B cell (primary cell): ENCODE data around the gene SMU1.

Source experiments
- EZH2 ChIP-seq: IDR thresholded peaks from 2 replicates; pipeline ENCODE4 v1.6.1; 2012; ENCODE audit warnings: borderline replicate concordance, low read depth, mild to moderate bottlenecking, moderate library complexity, low read length; ENCODE audit not compliant: insufficient read depth, poor library complexity, severe bottlenecking
- TF ChIP-seq, protein P1 (sequence below): fragments of 200-600 bp; IDR thresholded peaks from one replicate; pipeline ENCODE4 v1.8.0; 2022; ENCODE audit warnings: antibody characterized with exemption, mild to moderate bottlenecking

DNA sequence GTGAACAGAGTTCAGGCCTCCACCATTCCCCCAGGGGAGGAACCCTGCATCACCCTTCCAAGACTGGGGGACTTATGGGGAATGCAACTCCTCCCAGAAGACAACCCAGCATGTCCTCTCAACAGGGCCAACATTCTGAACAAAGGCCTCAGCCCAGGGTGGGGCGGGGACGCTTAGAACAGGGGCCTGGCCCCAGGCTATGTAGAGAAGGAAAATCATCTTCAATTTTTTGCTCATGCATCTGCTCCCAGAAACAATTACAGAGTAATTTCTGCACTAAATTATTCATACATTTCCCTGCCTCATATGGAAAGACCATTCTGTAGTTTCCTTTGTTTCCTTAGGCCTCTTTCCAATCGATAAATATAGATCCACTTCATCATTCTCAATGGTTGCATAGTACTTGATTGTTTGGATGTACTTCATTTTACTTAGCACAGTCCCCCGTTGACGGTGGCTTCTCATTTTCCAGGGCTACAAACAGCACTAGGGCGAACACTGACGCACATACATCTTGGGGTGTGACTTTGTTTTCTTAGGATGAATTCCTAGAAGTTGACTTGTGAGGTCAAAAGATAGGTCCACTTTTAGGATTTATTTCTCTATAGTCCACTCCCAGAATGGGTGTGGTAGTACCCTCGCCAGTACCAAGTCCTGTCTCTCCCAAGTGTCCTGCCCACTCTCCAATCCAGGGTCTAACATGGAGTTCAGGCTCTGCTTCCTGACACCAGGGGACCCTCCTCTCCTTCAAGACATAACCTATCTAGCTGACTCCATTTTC, 27.2 kb upstream of the SMU1 start:
- TF ChIP-seq, protein P1, sequence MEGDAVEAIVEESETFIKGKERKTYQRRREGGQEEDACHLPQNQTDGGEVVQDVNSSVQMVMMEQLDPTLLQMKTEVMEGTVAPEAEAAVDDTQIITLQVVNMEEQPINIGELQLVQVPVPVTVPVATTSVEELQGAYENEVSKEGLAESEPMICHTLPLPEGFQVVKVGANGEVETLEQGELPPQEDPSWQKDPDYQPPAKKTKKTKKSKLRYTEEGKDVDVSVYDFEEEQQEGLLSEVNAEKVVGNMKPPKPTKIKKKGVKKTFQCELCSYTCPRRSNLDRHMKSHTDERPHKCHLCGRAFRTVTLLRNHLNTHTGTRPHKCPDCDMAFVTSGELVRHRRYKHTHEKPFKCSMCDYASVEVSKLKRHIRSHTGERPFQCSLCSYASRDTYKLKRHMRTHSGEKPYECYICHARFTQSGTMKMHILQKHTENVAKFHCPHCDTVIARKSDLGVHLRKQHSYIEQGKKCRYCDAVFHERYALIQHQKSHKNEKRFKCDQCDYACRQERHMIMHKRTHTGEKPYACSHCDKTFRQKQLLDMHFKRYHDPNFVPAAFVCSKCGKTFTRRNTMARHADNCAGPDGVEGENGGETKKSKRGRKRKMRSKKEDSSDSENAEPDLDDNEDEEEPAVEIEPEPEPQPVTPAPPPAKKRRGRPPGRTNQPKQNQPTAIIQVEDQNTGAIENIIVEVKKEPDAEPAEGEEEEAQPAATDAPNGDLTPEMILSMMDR = no peak
- TF ChIP-seq EZH2 = no peak
